Renal cortex interstitium (tissue), 11 donors: ENCODE measurements around the gene HTRA3. TPM values are rescaled to one million over a fixed set of nuclear protein-coding genes. Genes with fewer than 3 reads are reported as not detected.

ENCODE experiments used
- DNase-seq, 11 donors: peaks; one replicate each; pipeline ENCODE4 v3.0.0-alpha.2; 2013; ENCODE audit warnings: low read depth in 9 of 11, low spot score in 4 of 11; ENCODE audit errors: extremely low read depth in 1 of 11
- polyA plus RNA-seq, 3 donors: library from polyadenylated mRNA; unstranded; fragments of 120-200 nt; gene quantifications; one replicate each; pipeline ENCODE4 v1.2.1, GENCODE V29; 2013; ENCODE audit not compliant: insufficient read length in 3 of 3

HTRA3 gene
- polyA plus RNA-seq, 3 donors: 7.0 to 13.1 (median 9.3) TPM

- DNase-seq: no peak
These were observed 86.5 kb downstream of the HTRA3 start for GRCh38 chr4:8355864-8356565.

Other genes with a start within 250 kb of the HTRA3 start
- 1 to 10 TPM; 4.9 to 8.1 (median 5.6) TPM for gene ABLIM2, start 110.9 kb upstream of the HTRA3 start, polyA plus RNA-seq
- gene SH3TC1, start 70.5 kb upstream of the HTRA3 start, polyA plus RNA-seq: 10 to 100 TPM; 18.0 to 43.1 (median 24.4) TPM
- gene ACOX3, start 171.0 kb downstream of the HTRA3 start, polyA plus RNA-seq: 10 to 100 TPM; 16.4 to 19.4 (median 17.3) TPM
- 10 to 100 TPM; 14.8 to 24.9 (median 17.6) TPM for gene TRMT44, start 171.0 kb downstream of the HTRA3 start, polyA plus RNA-seq